ENCODE results near the gene CABP1. TPM values are rescaled to one million over a fixed set of nuclear protein-coding genes. Genes with fewer than 3 reads are reported as not detected.

Gene CABP1
- total and polyA plus RNA-seq, 4 donors = 0.13 to 0.63 (median 0.48) TPM

DNA sequence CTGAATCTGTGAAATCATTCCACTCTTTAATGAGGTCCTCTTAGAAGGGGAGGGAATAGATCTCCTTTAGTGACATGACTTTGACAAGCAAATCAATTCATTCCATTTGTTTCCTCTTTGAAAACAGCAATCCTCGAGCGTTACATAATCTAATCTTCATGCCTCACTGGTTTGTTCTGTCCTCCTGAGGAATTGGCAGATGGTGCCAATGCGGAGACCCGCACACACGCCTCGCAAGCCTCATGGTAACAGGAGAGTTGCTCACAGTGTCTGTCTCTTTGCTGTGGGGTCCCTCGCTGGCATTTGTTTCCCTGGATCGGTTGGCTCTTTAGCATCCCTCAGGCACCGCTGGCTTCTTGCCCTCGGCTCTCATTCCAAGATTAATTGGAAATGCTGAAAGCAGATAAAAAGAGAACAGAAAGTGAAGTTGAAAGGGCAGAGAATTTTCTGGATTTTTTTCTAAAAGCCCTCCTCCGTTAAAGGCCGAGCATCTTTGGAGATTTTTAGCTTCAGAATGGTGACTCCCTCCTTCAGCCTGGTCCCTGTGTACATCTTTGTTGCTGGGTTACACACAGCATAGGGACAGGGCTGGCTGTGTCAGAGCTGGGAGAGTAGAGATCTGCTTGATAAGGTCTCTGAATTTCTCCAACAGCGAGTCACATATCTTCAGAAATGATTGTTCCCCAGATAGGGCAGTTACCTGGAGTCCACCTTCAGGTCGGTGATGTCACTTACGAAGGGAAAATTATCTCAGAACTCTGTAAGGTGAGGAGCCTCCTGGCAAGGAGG, 10.1 kb upstream of the CABP1 start:
- Histone ChIP-seq H3K4me1 (ENCODE audit: control insufficient read depth in 5 of 5, insufficient read depth in 5 of 5, low read length in 5 of 5) (no peaks in the 10 kb centered on the region), H3K9me3 (ENCODE audit: control insufficient read depth in 4 of 4, insufficient read depth in 3 of 4, low read length in 3 of 4) (no peaks in the 10 kb centered on the region), H3K27me3 (ENCODE audit: control insufficient read depth in 3 of 3, insufficient read depth in 3 of 3, low read length in 2 of 3) (peaks cover 0 to 4% (median 3%) of the 10 kb centered on the region in 3 donors), H3K9ac (ENCODE audit: insufficient read depth in 1 of 2, low read length in 2 of 2) (no peak overlapping the region), H3K4me3 (no peak overlapping the region), H3K27ac (ENCODE audit: low read depth in 1 of 2, low read length in 1 of 2) (no peak overlapping the region), H3K36me3 (ENCODE audit: control insufficient read depth in 4 of 4, insufficient read depth in 4 of 4, low read length in 4 of 4) (no peaks in the 10 kb centered on the region)
- DNase-seq (no peak), ATAC-seq (ENCODE audit: insufficient read depth, low FRiP score) (no peak)
- 79 to 82% methylated on average over 15 of the region's 15 CpGs for WGBS, 2 donors
- TF ChIP-seq, protein P1, sequence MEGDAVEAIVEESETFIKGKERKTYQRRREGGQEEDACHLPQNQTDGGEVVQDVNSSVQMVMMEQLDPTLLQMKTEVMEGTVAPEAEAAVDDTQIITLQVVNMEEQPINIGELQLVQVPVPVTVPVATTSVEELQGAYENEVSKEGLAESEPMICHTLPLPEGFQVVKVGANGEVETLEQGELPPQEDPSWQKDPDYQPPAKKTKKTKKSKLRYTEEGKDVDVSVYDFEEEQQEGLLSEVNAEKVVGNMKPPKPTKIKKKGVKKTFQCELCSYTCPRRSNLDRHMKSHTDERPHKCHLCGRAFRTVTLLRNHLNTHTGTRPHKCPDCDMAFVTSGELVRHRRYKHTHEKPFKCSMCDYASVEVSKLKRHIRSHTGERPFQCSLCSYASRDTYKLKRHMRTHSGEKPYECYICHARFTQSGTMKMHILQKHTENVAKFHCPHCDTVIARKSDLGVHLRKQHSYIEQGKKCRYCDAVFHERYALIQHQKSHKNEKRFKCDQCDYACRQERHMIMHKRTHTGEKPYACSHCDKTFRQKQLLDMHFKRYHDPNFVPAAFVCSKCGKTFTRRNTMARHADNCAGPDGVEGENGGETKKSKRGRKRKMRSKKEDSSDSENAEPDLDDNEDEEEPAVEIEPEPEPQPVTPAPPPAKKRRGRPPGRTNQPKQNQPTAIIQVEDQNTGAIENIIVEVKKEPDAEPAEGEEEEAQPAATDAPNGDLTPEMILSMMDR (IDR thresholded peaks at IDR 0.05; ENCODE audit: control extremely low read depth, extremely low read depth) = no peak

DNA sequence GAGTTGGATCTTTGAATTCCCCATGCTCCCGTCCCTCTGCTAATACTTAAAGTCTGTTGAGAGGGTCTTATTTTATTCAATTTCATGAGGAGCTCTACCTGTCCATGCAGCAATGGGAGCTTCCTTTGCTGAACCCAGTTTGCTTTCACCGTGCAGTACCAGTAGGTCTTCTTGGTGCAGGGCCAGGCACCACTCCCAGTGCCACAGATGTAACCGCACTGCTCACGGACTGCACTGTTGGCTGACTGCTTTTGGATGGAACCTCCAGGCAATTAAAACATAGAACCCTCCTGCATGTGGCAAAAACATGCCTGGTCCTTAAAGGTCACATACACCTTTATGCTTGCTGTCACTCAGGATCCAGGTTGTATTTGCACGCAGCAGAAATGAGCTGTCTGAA, 9.3 kb upstream of the CABP1 start:
- H3K4me1 ChIP-seq (ENCODE audit: control insufficient read depth in 5 of 5, insufficient read depth in 5 of 5, low read length in 5 of 5) = no peaks in the 10 kb centered on the region
- H3K27ac ChIP-seq (ENCODE audit: low read depth in 1 of 2, low read length in 1 of 2) = no peak overlapping the region
- H3K4me3 ChIP-seq = no peak overlapping the region
- H3K9ac ChIP-seq (ENCODE audit: insufficient read depth in 1 of 2, low read length in 2 of 2) = no peak overlapping the region
- H3K36me3 ChIP-seq (ENCODE audit: control insufficient read depth in 4 of 4, insufficient read depth in 4 of 4, low read length in 4 of 4) = no peaks in the 10 kb centered on the region
- 62 to 70% methylated on average over 5 of the region's 5 CpGs for WGBS, 2 donors
- TF ChIP-seq, protein P1 (IDR thresholded peaks at IDR 0.05; ENCODE audit: control extremely low read depth, extremely low read depth) = no peak
- no peak for ATAC-seq (ENCODE audit: insufficient read depth, low FRiP score)
- no peaks in the 10 kb centered on the region for H3K9me3 ChIP-seq (ENCODE audit: control insufficient read depth in 4 of 4, insufficient read depth in 3 of 4, low read length in 3 of 4)
- no peak for DNase-seq
- H3K27me3 ChIP-seq (ENCODE audit: control insufficient read depth in 3 of 3, insufficient read depth in 3 of 3, low read length in 2 of 3) = peaks cover 0 to 4% (median 3%) of the 10 kb centered on the region in 3 donors

DNA sequence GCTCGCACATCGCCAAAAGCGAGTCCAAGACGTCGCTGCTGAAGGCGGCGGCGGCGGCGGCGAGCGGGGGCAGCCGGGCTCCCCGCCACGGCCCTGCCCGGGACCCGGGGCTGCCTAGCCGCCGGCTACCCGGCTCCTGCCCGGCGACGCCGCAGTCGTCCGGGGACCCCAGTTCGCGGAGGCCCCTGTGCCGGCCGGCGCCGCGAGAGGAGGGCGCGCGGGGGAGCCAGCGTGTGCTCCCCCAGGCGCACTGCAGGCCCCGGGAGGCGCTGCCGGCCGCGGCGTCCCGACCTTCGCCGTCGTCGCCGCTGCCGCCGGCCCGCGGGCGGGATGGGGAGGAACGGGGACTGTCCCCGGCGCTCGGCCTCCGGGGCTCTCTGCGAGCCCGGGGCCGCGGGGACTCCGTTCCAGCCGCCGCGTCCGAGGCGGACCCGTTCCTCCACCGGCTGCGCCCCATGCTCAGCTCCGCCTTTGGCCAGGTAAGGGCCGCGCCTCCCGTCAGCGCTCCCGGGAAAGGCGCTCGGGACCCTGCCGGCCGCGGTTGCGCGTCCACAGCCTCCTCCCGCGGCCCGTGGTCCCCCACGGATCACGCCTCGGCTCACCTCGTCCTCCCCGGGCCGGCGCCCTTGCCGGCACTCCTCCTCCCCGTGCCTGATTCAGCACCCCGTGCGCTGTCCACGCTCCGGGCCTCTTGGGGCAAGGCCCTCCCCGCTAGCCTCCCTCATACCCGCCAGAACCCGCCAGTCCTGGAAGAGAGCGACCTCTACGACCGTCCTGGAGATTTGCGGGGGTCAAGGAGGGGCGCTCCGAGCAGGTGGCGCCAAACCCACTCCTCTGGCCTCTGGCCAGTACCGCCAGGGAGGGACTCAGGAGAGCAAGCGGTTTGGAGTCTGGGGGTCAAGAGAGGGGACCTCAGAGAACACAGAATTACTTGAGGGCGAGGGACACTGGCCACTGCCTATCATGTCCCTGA, 721 bp downstream of the CABP1 start:
- H3K27me3 ChIP-seq (ENCODE audit: control insufficient read depth in 3 of 3, insufficient read depth in 3 of 3, low read length in 2 of 3) = peaks cover 19 to 45% (median 41%) of the 10 kb centered on the region in 3 donors
- WGBS, 2 donors = 1 to 2% methylated on average over 88 to 115 of the region's 115 CpGs
- TF ChIP-seq, protein P1 (IDR thresholded peaks at IDR 0.05; ENCODE audit: control extremely low read depth, extremely low read depth) = no peak
- no peaks in the 10 kb centered on the region for H3K36me3 ChIP-seq (ENCODE audit: control insufficient read depth in 4 of 4, insufficient read depth in 4 of 4, low read length in 4 of 4)
- no peak overlapping the region for H3K27ac ChIP-seq (ENCODE audit: low read depth in 1 of 2, low read length in 1 of 2)
- ATAC-seq (ENCODE audit: insufficient read depth, low FRiP score) (peak; percentile 60), DNase-seq (peak; percentile 61 to 73 (median 69))
- peak overlapping the region; percentile 12 for H3K4me3 ChIP-seq
- H3K9me3 ChIP-seq (ENCODE audit: control insufficient read depth in 4 of 4, insufficient read depth in 3 of 4, low read length in 3 of 4) = no peaks in the 10 kb centered on the region
- peaks cover 0 to 11% (median 0%) of the 10 kb centered on the region in 5 donors for H3K4me1 ChIP-seq (ENCODE audit: control insufficient read depth in 5 of 5, insufficient read depth in 5 of 5, low read length in 5 of 5)
- no peak overlapping the region for H3K9ac ChIP-seq (ENCODE audit: insufficient read depth in 1 of 2, low read length in 2 of 2)

Measured in lung (tissue), 12 donors.